Panc1 (cell line): Measurements from ENCODE around the gene FLT3. TPM values are rescaled to one million over a fixed set of nuclear protein-coding genes. Genes with fewer than 3 reads are reported as not detected.

Source experiments
- ATAC-seq: fragments of 200-7000 bp; cut with Tn5 transposase; 2 replicates; pipeline ENCODE4 v1.9.1; 2020; ENCODE audit warnings: mild to moderate bottlenecking, moderate library complexity
- BruUV-seq: library from RNA; stranded (reverse); fragments of 400-500 nt; replicated peaks from 2 replicates; lab custom pipeline; 2021; lab: Mats Ljungman, UMichigan
- CTCF ChIA-PET: fragments of 300-600 bp; sonication (Branson Sonifier 250); formaldehyde crosslinking; loops from one replicate; lab custom pipeline; 2022; ENCODE audit warnings: antibody characterized with exemption; lab: Charles Lee
- POLR2A ChIA-PET: fragments of 300-600 bp; sonication (Branson Sonifier 250); formaldehyde crosslinking; loops from one replicate; lab custom pipeline; 2022; ENCODE audit warnings: antibody characterized with exemption; lab: Charles Lee
- DNase-seq: peaks from one replicate; pipeline ENCODE4 v3.0.0-alpha.2; 2010; ENCODE audit warnings: low read depth, low spot score
- H3K27ac ChIP-seq: 2 replicates; pipeline ENCODE4 v1.5.1; 2011; ENCODE audit warnings: mild to moderate bottlenecking, low read length, inconsistent platforms
- H3K27me3 ChIP-seq: fragments of 200-500 bp; sonication (Bioruptor generic); 2 replicates; pipeline ENCODE4 v1.6.0; 2014; ENCODE audit warnings: low read length, inconsistent platforms; ENCODE audit not compliant: control insufficient read depth, insufficient read depth
- H3K36me3 ChIP-seq: fragments of 200-500 bp; sonication (Bioruptor generic); 2 replicates; pipeline ENCODE4 v1.5.1; 2014; ENCODE audit warnings: inconsistent platforms, mild to moderate bottlenecking, low read length, moderate library complexity; ENCODE audit not compliant: control insufficient read depth, insufficient read depth
- H3K4me1 ChIP-seq: 2 replicates; pipeline ENCODE4 v1.5.1; 2011; ENCODE audit warnings: inconsistent platforms, mild to moderate bottlenecking, low read length, moderate library complexity; ENCODE audit not compliant: control insufficient read depth, insufficient read depth
- H3K4me3 ChIP-seq, 2 experiments: 2 replicates each; pipeline ENCODE4 v1.5.1; 2011 to 2012; ENCODE audit warnings: low read depth in 2 of 2, low read length in 2 of 2, mild to moderate bottlenecking in 2 of 2, inconsistent platforms in 1 of 2, moderate library complexity in 1 of 2
- H3K9me3 ChIP-seq: fragments of 200-500 bp; sonication (Bioruptor generic); 2 replicates; pipeline ENCODE4 v1.5.1; 2014; ENCODE audit warnings: low read depth, mild to moderate bottlenecking, inconsistent platforms, low read length, moderate library complexity; ENCODE audit not compliant: control insufficient read depth, insufficient read depth
- CTCF ChIP-seq: fragments of 450-650 bp; IDR thresholded peaks from 2 replicates; pipeline ENCODE4 v1.5.1; 2017; ENCODE audit warnings: mild to moderate bottlenecking
- POLR2AphosphoS5 ChIP-seq: IDR thresholded peaks from 2 replicates; pipeline ENCODE4 v1.6.1; 2012; ENCODE audit warnings: mild to moderate bottlenecking, low read depth, low read length, moderate library complexity
- REST ChIP-seq, 2 experiments: IDR thresholded peaks; 2 replicates each; pipeline ENCODE4 v1.6.1; 2011 to 2012; ENCODE audit warnings: low read depth in 2 of 2, control low read depth in 1 of 2, low read length in 1 of 2, mild to moderate bottlenecking in 1 of 2, moderate library complexity in 1 of 2; ENCODE audit not compliant: insufficient read depth in 1 of 2
- SIN3A ChIP-seq: IDR thresholded peaks from 2 replicates; pipeline ENCODE4 v1.6.1; 2012; ENCODE audit warnings: low read depth, mild to moderate bottlenecking, low read length, moderate library complexity, borderline replicate concordance; ENCODE audit not compliant: insufficient read depth
- TCF7L2 ChIP-seq: IDR thresholded peaks from 2 replicates; pipeline ENCODE4 v1.6.1; 2011; ENCODE audit warnings: mild to moderate bottlenecking, low read depth, low read length, inconsistent platforms
- in situ Hi-C: cut with HindIII; loops from 2 replicates; pipeline ENCODE4 v1.10.0; 2016; ENCODE audit warnings: low sequenced_read_pairs, low pct_unique_long_range_greater_than_20kb
- intact Hi-C: fragments of 100-400 bp; cut with micrococcal nuclease; formaldehyde crosslinking; loops from one replicate; pipeline ENCODE4 v1.10.0; 2022; ENCODE audit not compliant: unreplicated experiment
- total RNA-seq: library from RNA; stranded (reverse); gene quantifications from one replicate; pipeline ENCODE4 v1.2.1, GENCODE V29; 2021; ENCODE audit not compliant: unreplicated experiment

FLT3 gene
- total RNA-seq, 1 experiment from 2014 or later = 0.08 TPM

- ChIA-PET POLR2A (no interaction called here), CTCF (no interaction called here)
- H3K36me3 ChIP-seq = no peaks in the 10 kb centered on the region
- in situ Hi-C loops = no loop called here
- no TSS peak for BruUV-seq
- H3K4me3 ChIP-seq = no peak overlapping the region
- TF ChIP-seq TCF7L2 = no peak
- no peak overlapping the region for H3K27ac ChIP-seq
- H3K9me3 ChIP-seq = no peaks in the 10 kb centered on the region
- no peak for DNase-seq
- intact Hi-C loops = no loop called here
- no peak for ATAC-seq
- no peaks in the 10 kb centered on the region for H3K4me1 ChIP-seq
- no peaks in the 10 kb centered on the region for H3K27me3 ChIP-seq
These were observed 86.9 kb downstream of the FLT3 start for GRCh38 chr13:28013482-28013881.

GRCh38 chr13:28012896-28013295 is 87.5 kb downstream of the FLT3 start:
- ChIA-PET POLR2A (interaction anchor here (0.7 kb wide), 1 partner anchor 1178 kb away, joined by 6 read pairs; no protein-coding TSS in a partner anchor), CTCF (no interaction called here)
- no TSS peak for BruUV-seq
- no peak for DNase-seq
- H3K9me3 ChIP-seq = no peaks in the 10 kb centered on the region
- TF ChIP-seq REST (IDR thresholded peaks at IDR 0.05; ENCODE audit: insufficient read depth in 1 of 2, low read depth in 2 of 2, low read length in 1 of 2) (no peak), POLR2AphosphoS5 (no peak), TCF7L2 (no peak), CTCF (no peak), SIN3A (no peak)
- intact Hi-C loops (no loop called here), in situ Hi-C loops (no loop called here)
- H3K27ac ChIP-seq = no peak overlapping the region
- ATAC-seq = no peak
- H3K36me3 ChIP-seq = no peaks in the 10 kb centered on the region
- H3K4me1 ChIP-seq = no peaks in the 10 kb centered on the region
- H3K4me3 ChIP-seq = no peak overlapping the region
- H3K27me3 ChIP-seq = no peaks in the 10 kb centered on the region

GRCh38 chr13:28012383-28012782 is 88.0 kb downstream of the FLT3 start:
- intact Hi-C loops = no loop called here

More at GRCh38 chr13:28012383-28012782, 88.0 kb downstream of the FLT3 start:
- H3K9me3 ChIP-seq = no peaks in the 10 kb centered on the region
- POLR2A ChIA-PET = interaction anchor here (0.7 kb wide), 1 partner anchor 1179 kb away, joined by 6 read pairs; no protein-coding TSS in a partner anchor
- H3K4me3 ChIP-seq = no peak overlapping the region
- no peaks in the 10 kb centered on the region for H3K36me3 ChIP-seq
- no TSS peak for BruUV-seq
- TF ChIP-seq SIN3A = no peak
- no peak for TF ChIP-seq REST (IDR thresholded peaks at IDR 0.05; ENCODE audit: insufficient read depth in 1 of 2, low read depth in 2 of 2, low read length in 1 of 2)
- no peak for TF ChIP-seq TCF7L2
- no peak for TF ChIP-seq CTCF
- no peak for TF ChIP-seq POLR2AphosphoS5
- no peaks in the 10 kb centered on the region for H3K27me3 ChIP-seq
- H3K27ac ChIP-seq = no peak overlapping the region
- ATAC-seq = no peak
- in situ Hi-C loops = no loop called here
- CTCF ChIA-PET = interaction anchor here (0.6 kb wide), 1 partner anchor 183 kb away, joined by 4 read pairs; no protein-coding TSS in a partner anchor
- DNase-seq = no peak
- H3K4me1 ChIP-seq = no peaks in the 10 kb centered on the region
